GM12878 (cell line): Measurements from ENCODE around the gene PLGRKT. TPM values are rescaled to one million over a fixed set of nuclear protein-coding genes. Genes with fewer than 3 reads are reported as not detected.

Source experiments
- ATAC-seq: fragments of 200-7000 bp; cut with Tn5 transposase; 3 replicates; pipeline ENCODE4 v1.9.1; 2020; ENCODE audit warnings: mild to moderate bottlenecking, moderate library complexity
- BruUV-seq: library from RNA; stranded (reverse); fragments of 400-500 nt; replicated peaks from 2 replicates; lab custom pipeline; 2021; lab: Mats Ljungman, UMichigan
- CTCF ChIA-PET: fragments of 300-600 bp; sonication (Branson Sonifier 250); formaldehyde crosslinking; extraction: SDS; loops from one replicate; lab custom pipeline; 2021; ENCODE audit warnings: inconsistent platforms; lab: Yijun Ruan, JAX
- POLR2A ChIA-PET: fragments of 350-600 bp; formaldehyde crosslinking; extraction: SDS; loops from one replicate; lab custom pipeline; 2021; ENCODE audit warnings: inconsistent platforms; lab: Charles Lee
- RAD21 ChIA-PET: fragments of 300-600 bp; sonication (Branson Sonifier 250); formaldehyde crosslinking; loops from one replicate; lab custom pipeline; 2023; ENCODE audit warnings: antibody characterized with exemption; ENCODE audit not compliant: unreplicated experiment; lab: Charles Lee
- SMC1A ChIA-PET: fragments of 300-600 bp; sonication (Branson Sonifier 250); formaldehyde crosslinking; loops from one replicate; lab custom pipeline; 2023; ENCODE audit not compliant: unreplicated experiment, uncharacterized antibody; lab: Charles Lee
- DNase-seq: peaks from one replicate; pipeline ENCODE4 v3.0.0-alpha.2; 2011; ENCODE audit warnings: low read depth, low spot score
- FAIRE-seq: peaks from 3 replicates; lab custom pipeline; 2011; peaks lifted over from hg19 to GRCh38; lab: Jason Lieb, UNC
- H2AFZ ChIP-seq: 2 replicates; pipeline ENCODE4 v1.6.0; 2011; ENCODE audit warnings: low read depth, low read length, control low read depth; ENCODE audit not compliant: control insufficient read depth
- H3K27ac ChIP-seq: 2 replicates; pipeline ENCODE4 v1.5.1; 2011; ENCODE audit warnings: control low read depth; ENCODE audit not compliant: control insufficient read depth, insufficient read depth
- H3K27me3 ChIP-seq, 2 experiments: replicated peaks in 1 of 2; 2 replicates each; pipeline versions ENCODE4 v1.6.0 to v1.6.1; 2011; ENCODE audit warnings: low read length in 1 of 2; ENCODE audit not compliant: control insufficient read depth in 2 of 2, insufficient read depth in 2 of 2
- H3K36me3 ChIP-seq, 2 experiments: 2 replicates each; pipeline ENCODE4 v1.5.1; 2011; ENCODE audit warnings: low read length in 1 of 2; ENCODE audit not compliant: control insufficient read depth in 2 of 2, insufficient read depth in 2 of 2
- H3K4me1 ChIP-seq: 2 replicates; pipeline ENCODE4 v1.6.1; 2011; ENCODE audit warnings: mild to moderate bottlenecking, low read length, moderate library complexity, mixed read lengths; ENCODE audit not compliant: control insufficient read depth, insufficient read depth
- H3K4me2 ChIP-seq: 2 replicates; pipeline ENCODE4 v1.6.0; 2011; ENCODE audit warnings: control low read depth; ENCODE audit not compliant: control insufficient read depth, insufficient read depth
- H3K4me3 ChIP-seq: fragments of 200-600 bp; sonication (generic); 2 replicates; pipeline ENCODE4 v1.5.1; 2016
- H3K79me2 ChIP-seq: 2 replicates; pipeline ENCODE4 v1.6.0; 2011; ENCODE audit warnings: low read length; ENCODE audit not compliant: control insufficient read depth, insufficient read depth
- H3K9ac ChIP-seq: 2 replicates; pipeline ENCODE4 v1.8.0; 2011; ENCODE audit warnings: low read length, control low read depth, mixed read lengths; ENCODE audit not compliant: control insufficient read depth, insufficient read depth
- H3K9me3 ChIP-seq: replicated peaks from 3 replicates; pipeline ENCODE4 v1.5.1; 2011; ENCODE audit warnings: mild to moderate bottlenecking, low read length; ENCODE audit not compliant: control insufficient read depth, insufficient read depth
- H4K20me1 ChIP-seq: 2 replicates; pipeline ENCODE4 v1.6.0; 2011; ENCODE audit not compliant: control insufficient read depth, insufficient read depth
- CREM ChIP-seq: IDR thresholded peaks from 2 replicates; pipeline ENCODE4 v1.6.1; 2014; ENCODE audit warnings: antibody characterized with exemption, low read depth
- DPF2 ChIP-seq: fragments of 450-650 bp; IDR thresholded peaks from 2 replicates; pipeline ENCODE4 v1.6.1; 2017; ENCODE audit warnings: mild to moderate bottlenecking
- EED ChIP-seq: sonication (generic); IDR thresholded peaks from 2 replicates; pipeline ENCODE4 v1.6.1; 2016; ENCODE audit warnings: antibody characterized with exemption, low read depth
- FOXM1 ChIP-seq: IDR thresholded peaks from 2 replicates; pipeline ENCODE4 v1.6.1; 2012; ENCODE audit warnings: low read depth, mild to moderate bottlenecking, inconsistent platforms, low read length, moderate library complexity
- IKZF1 ChIP-seq: fragments of 450-650 bp; conservative IDR thresholded peaks from 2 replicates; pipeline ENCODE4 v1.6.1; 2017; ENCODE audit warnings: antibody characterized with exemption, mild to moderate bottlenecking
- JUNB ChIP-seq: IDR thresholded peaks from 2 replicates; pipeline ENCODE4 v1.6.1; 2016; ENCODE audit warnings: antibody characterized with exemption, mild to moderate bottlenecking
- KDM1A ChIP-seq: fragments of 200-600 bp; sonication (generic); IDR thresholded peaks from 2 replicates; pipeline ENCODE4 v1.6.1; 2016; ENCODE audit warnings: borderline replicate concordance
- MEF2A ChIP-seq: IDR thresholded peaks from 2 replicates; pipeline ENCODE4 v1.6.1; 2011; ENCODE audit warnings: low read depth, mild to moderate bottlenecking, low read length, moderate library complexity; ENCODE audit not compliant: insufficient read depth
- MEF2B ChIP-seq: fragments of 450-650 bp; IDR thresholded peaks from 2 replicates; pipeline ENCODE4 v1.6.1; 2018; ENCODE audit warnings: mild to moderate bottlenecking, moderate library complexity; ENCODE audit not compliant: partially characterized antibody, poor library complexity, severe bottlenecking
- NFIC ChIP-seq: IDR thresholded peaks from 2 replicates; pipeline ENCODE4 v1.6.1; 2012; ENCODE audit warnings: low read depth, mild to moderate bottlenecking, inconsistent platforms, low read length, moderate library complexity
- POLR2A ChIP-seq: IDR thresholded peaks from 2 replicates; pipeline ENCODE4 v1.6.1; 2011; ENCODE audit warnings: low read depth, mild to moderate bottlenecking, low read length
- SPI1 ChIP-seq: IDR thresholded peaks from 2 replicates; pipeline ENCODE4 v1.6.1; 2011; ENCODE audit warnings: low read depth, mild to moderate bottlenecking, low read length, moderate library complexity, borderline replicate concordance; ENCODE audit not compliant: insufficient read depth
- TAF1 ChIP-seq: IDR thresholded peaks from 2 replicates; pipeline ENCODE4 v1.6.1; 2011; ENCODE audit warnings: mild to moderate bottlenecking, low read depth, low read length, borderline replicate concordance
- TBL1XR1 ChIP-seq: IDR thresholded peaks from 2 replicates; pipeline ENCODE4 v1.6.1; 2012; ENCODE audit warnings: low read depth, low read length, improper control_type of control experiment
- WGBS: methylation state at CpG from one replicate; pipeline ENCODE4 v1.1.6; 2016; ENCODE audit warnings: low lambda C conversion rate; ENCODE audit not compliant: insufficient replicate concordance, insufficient coverage; ENCODE audit errors: missing lambda C conversion rate; 5-methylcytosine and 5-hydroxymethylcytosine counted together
- in situ Hi-C: fragments of 300-500 bp; cut with MboI; formaldehyde crosslinking; loops from 9 replicates; pipeline ENCODE4 v1.14.3; 2018; ENCODE audit warnings: mixed read lengths
- intact Hi-C: fragments of 100-400 bp; cut with micrococcal nuclease; formaldehyde crosslinking; loops from one replicate; pipeline ENCODE4 v1.14.2; 2022; ENCODE audit not compliant: unreplicated experiment
- polyA plus RNA-seq, 11 experiments: library from polyadenylated mRNA; depleted of rRNA in 4 of 11; unstranded in 6 of 11; stranded (reverse) in 5 of 11; fragments of >200 nt; fragmentation: Nextera tagmentation in 4 of 11; fragmentation: Illumina TruSeq in 1 of 11; extraction: Ambion mirVana in 4 of 11; extraction: Trizol in 1 of 11; gene quantifications; 1 replicate in 1 of 11; 2 replicates in 10 of 11; pipeline versions ENCODE4 v1.2.1 to v1.2.3, GENCODE V29; 2011 to 2016; ENCODE audit warnings: inconsistent platforms in 2 of 11, missing spikeins in 2 of 11, low read depth in 1 of 11
- total RNA-seq, 4 experiments: library from RNA; depleted of rRNA in 3 of 4; stranded (reverse); fragments of >200 nt in 3 of 4; fragmentation: Illumina TruSeq in 1 of 4; extraction: Trizol in 1 of 4; gene quantifications; 2 replicates each; pipeline versions ENCODE4 v1.2.1 to v1.2.3, GENCODE V29; 2013 to 2021
- TF ChIP-seq, protein P1 (sequence below): IDR thresholded peaks from 2 replicates; pipeline ENCODE4 v1.6.1; 2011; ENCODE audit warnings: borderline replicate concordance, low read depth, mild to moderate bottlenecking, moderate library complexity, low read length; ENCODE audit not compliant: insufficient read depth, poor library complexity, severe bottlenecking
- TF ChIP-seq, protein P2 (sequence below): fragments of 450-650 bp; IDR thresholded peaks from 2 replicates; pipeline ENCODE4 v1.6.1; 2016; ENCODE audit warnings: mild to moderate bottlenecking
- TF ChIP-seq, protein P3 (sequence below): fragments of 450-650 bp; IDR thresholded peaks from 2 replicates; pipeline ENCODE4 v1.6.1; 2017; ENCODE audit warnings: mild to moderate bottlenecking, low read depth, inconsistent platforms; ENCODE audit not compliant: poor library complexity, severe bottlenecking
- TF ChIP-seq, protein P4 (sequence below): IDR thresholded peaks from 2 replicates; pipeline ENCODE4 v1.6.1; 2011; ENCODE audit warnings: borderline replicate concordance, low read depth, mild to moderate bottlenecking, moderate library complexity, mixed read lengths, low read length; ENCODE audit not compliant: insufficient read depth; ENCODE audit errors: extremely low read length

The PLGRKT gene
- total and polyA plus RNA-seq, 10 of the 15 experiments (the other 5 are each of a cell fraction or from before 2014, with no cell fraction given): 25.2 to 72.3 (median 38.4) TPM

DNA sequence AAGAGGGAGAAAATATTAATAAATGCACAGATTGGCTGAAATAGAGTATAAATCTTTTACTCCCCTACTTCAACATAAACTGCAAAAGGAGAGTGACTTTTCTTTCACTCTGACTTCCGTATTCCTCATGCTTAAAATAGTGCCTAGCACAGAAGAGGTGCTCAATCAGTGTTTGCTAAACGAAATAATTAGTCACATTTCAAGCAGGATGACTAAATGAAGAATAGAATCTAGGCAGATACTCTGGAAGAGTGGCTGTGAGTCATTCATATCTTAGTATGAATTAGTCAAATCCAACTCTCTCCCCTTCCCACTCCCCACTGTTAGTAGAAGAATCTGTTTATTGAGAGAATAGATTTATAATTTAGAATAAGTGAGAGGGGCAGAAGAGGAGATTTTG lies 17.5 kb upstream of the PLGRKT start:
- in situ Hi-C loops: loop anchor here (5.0 kb wide), 1 partner anchor 137 kb away; no protein-coding TSS in a partner anchor
- DNase-seq (no peak), FAIRE-seq (peak; percentile 44), ATAC-seq (peak; percentile 12)
- ChIA-PET CTCF (interaction anchor here (1.0 to 1.2 kb wide), 3 partner anchors 38 to 127 kb away, joined by 3 to 4 read pairs (median 3); no protein-coding TSS in a partner anchor), SMC1A (interaction anchor here (1.0 to 1.8 kb wide), 16 partner anchors 10 to 135 kb away, joined by 3 to 14 read pairs (median 6); partner anchors contain the start of gene PDCD1LG2), RAD21 (interaction anchor here (0.6 to 1.8 kb wide), 13 partner anchors 9 to 530 kb away, joined by 3 to 22 read pairs (median 5); partner anchors contain the start of gene PDCD1LG2), POLR2A (interaction anchor here (0.8 to 1.8 kb wide), 7 partner anchors 27 to 173 kb away, joined by 3 to 7 read pairs (median 3); no protein-coding TSS in a partner anchor)
- Histone ChIP-seq H4K20me1 (no peaks in the 10 kb centered on the region), H3K36me3 (peaks cover 3 to 7% of the 10 kb centered on the region in 2 experiments; a peak in 3 of 4 replicates), H3K4me1 (peaks cover 28% of the 10 kb centered on the region), H2AFZ (peak overlapping the region; percentile 17; the same call in 1 of the 2 replicates), H3K79me2 (peaks cover 93% of the 10 kb centered on the region), H3K27ac (peak overlapping the region; percentile 84), H3K9me3 (no peaks in the 10 kb centered on the region; the same call in 2 of the 3 replicates), H3K9ac (peak overlapping the region; percentile 51), H3K4me3 (peak overlapping the region; percentile 42), H3K27me3 (no peaks in the 10 kb centered on the region), H3K4me2 (peak overlapping the region; percentile 92)
- no TSS peak for BruUV-seq
- intact Hi-C loops: loop anchor here (10.0 kb wide), 1 partner anchor 380 kb away; the partner anchor contains the start of gene ERMP1
- 2% methylated on average over 2 of the region's 2 CpGs for WGBS
- TF ChIP-seq JUNB (peak; percentile 90), TBL1XR1 (no peak), MEF2B (peak; percentile 45), SPI1 (peak; percentile 65; the same call in 1 of the 2 replicates), TAF1 (no peak), NFIC (peak; percentile 79), DPF2 (peak; percentile 28; the same call in 1 of the 2 replicates), CREM (peak; percentile 55), KDM1A (no peak), IKZF1 (peak; percentile 57), POLR2A (no peak), MEF2A (0 out of 2 replicates have a peak, but pooled peaks have one; percentile 67), FOXM1 (peak; percentile 40; the same call in 1 of the 2 replicates), EED (peak; percentile 58; the same call in 1 of the 2 replicates)
- TF ChIP-seq, protein P1, sequence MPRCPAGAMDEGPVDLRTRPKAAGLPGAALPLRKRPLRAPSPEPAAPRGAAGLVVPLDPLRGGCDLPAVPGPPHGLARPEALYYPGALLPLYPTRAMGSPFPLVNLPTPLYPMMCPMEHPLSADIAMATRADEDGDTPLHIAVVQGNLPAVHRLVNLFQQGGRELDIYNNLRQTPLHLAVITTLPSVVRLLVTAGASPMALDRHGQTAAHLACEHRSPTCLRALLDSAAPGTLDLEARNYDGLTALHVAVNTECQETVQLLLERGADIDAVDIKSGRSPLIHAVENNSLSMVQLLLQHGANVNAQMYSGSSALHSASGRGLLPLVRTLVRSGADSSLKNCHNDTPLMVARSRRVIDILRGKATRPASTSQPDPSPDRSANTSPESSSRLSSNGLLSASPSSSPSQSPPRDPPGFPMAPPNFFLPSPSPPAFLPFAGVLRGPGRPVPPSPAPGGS: peak; percentile 77
- TF ChIP-seq, protein P2, sequence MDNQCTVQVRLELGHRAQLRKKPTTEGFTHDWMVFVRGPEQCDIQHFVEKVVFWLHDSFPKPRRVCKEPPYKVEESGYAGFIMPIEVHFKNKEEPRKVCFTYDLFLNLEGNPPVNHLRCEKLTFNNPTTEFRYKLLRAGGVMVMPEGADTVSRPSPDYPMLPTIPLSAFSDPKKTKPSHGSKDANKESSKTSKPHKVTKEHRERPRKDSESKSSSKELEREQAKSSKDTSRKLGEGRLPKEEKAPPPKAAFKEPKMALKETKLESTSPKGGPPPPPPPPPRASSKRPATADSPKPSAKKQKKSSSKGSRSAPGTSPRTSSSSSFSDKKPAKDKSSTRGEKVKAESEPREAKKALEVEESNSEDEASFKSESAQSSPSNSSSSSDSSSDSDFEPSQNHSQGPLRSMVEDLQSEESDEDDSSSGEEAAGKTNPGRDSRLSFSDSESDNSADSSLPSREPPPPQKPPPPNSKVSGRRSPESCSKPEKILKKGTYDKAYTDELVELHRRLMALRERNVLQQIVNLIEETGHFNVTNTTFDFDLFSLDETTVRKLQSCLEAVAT: 0 out of 2 replicates have a peak, but pooled peaks have one; percentile 22
- TF ChIP-seq, protein P3, sequence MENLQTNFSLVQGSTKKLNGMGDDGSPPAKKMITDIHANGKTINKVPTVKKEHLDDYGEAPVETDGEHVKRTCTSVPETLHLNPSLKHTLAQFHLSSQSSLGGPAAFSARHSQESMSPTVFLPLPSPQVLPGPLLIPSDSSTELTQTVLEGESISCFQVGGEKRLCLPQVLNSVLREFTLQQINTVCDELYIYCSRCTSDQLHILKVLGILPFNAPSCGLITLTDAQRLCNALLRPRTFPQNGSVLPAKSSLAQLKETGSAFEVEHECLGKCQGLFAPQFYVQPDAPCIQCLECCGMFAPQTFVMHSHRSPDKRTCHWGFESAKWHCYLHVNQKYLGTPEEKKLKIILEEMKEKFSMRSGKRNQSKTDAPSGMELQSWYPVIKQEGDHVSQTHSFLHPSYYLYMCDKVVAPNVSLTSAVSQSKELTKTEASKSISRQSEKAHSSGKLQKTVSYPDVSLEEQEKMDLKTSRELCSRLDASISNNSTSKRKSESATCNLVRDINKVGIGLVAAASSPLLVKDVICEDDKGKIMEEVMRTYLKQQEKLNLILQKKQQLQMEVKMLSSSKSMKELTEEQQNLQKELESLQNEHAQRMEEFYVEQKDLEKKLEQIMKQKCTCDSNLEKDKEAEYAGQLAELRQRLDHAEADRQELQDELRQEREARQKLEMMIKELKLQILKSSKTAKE: peak; percentile 28
- TF ChIP-seq, protein P4, sequence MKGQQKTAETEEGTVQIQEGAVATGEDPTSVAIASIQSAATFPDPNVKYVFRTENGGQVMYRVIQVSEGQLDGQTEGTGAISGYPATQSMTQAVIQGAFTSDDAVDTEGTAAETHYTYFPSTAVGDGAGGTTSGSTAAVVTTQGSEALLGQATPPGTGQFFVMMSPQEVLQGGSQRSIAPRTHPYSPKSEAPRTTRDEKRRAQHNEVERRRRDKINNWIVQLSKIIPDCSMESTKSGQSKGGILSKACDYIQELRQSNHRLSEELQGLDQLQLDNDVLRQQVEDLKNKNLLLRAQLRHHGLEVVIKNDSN: no peak
